ENCODE results near the gene DOCK10. TPM values are rescaled to one million over a fixed set of nuclear protein-coding genes. Genes with fewer than 3 reads are reported as not detected.
"Not testable (repeated sequence)": the region's sequence is repeated elsewhere in the genome, so short reads cannot be mapped to it uniquely, and the experiment has no call there.

Gene DOCK10
- total RNA-seq, 1 donor from 2014 or later: 15.2 TPM

GRCh38 chr2:224944707-224945547, 97.3 kb downstream of the DOCK10 start:
- no peak for TF ChIP-seq CTCF (IDR thresholded peaks at IDR 0.05)
- Mint-ChIP-seq H3K27ac (ENCODE audit: unreplicated experiment) (no peak overlapping the region), H3K4me1 (ENCODE audit: unreplicated experiment) (peaks cover 43% of the 10 kb centered on the region), H3K36me3 (ENCODE audit: unreplicated experiment) (no peaks in the 10 kb centered on the region), H3K4me3 (ENCODE audit: unreplicated experiment) (no peak overlapping the region), H3K9me3 (ENCODE audit: unreplicated experiment) (no peaks in the 10 kb centered on the region), H3K27me3 (ENCODE audit: unreplicated experiment) (no peaks in the 10 kb centered on the region)
- DNase-seq (ENCODE audit: extremely low spot score, unreplicated experiment): no peak

- peaks cover 47% of the 10 kb centered on the region for H3K4me1 Mint-ChIP-seq (ENCODE audit: unreplicated experiment)
- not testable (repeated sequence) for DNase-seq (ENCODE audit: extremely low spot score, unreplicated experiment); H3K9me3 Mint-ChIP-seq (ENCODE audit: unreplicated experiment); H3K36me3 Mint-ChIP-seq (ENCODE audit: unreplicated experiment); H3K4me3 Mint-ChIP-seq (ENCODE audit: unreplicated experiment); H3K27ac Mint-ChIP-seq (ENCODE audit: unreplicated experiment); H3K27me3 Mint-ChIP-seq (ENCODE audit: unreplicated experiment)
Measured at GRCh38 chr2:224943601-224944041, 98.6 kb downstream of the DOCK10 start.

GRCh38 chr2:224941960-224942359, 100.3 kb downstream of the DOCK10 start:
- Mint-ChIP-seq H3K36me3 (ENCODE audit: unreplicated experiment) (no peaks in the 10 kb centered on the region), H3K4me3 (ENCODE audit: unreplicated experiment) (no peak overlapping the region), H3K4me1 (ENCODE audit: unreplicated experiment) (peaks cover 50% of the 10 kb centered on the region), H3K27me3 (ENCODE audit: unreplicated experiment) (no peaks in the 10 kb centered on the region), H3K9me3 (ENCODE audit: unreplicated experiment) (no peaks in the 10 kb centered on the region), H3K27ac (ENCODE audit: unreplicated experiment) (no peak overlapping the region)
- no peak for TF ChIP-seq CTCF (IDR thresholded peaks at IDR 0.05)
- DNase-seq (ENCODE audit: extremely low spot score, unreplicated experiment): no peak

GRCh38 chr2:224940618-224941017, 101.7 kb downstream of the DOCK10 start:
- TF ChIP-seq CTCF (IDR thresholded peaks at IDR 0.05): no peak
- DNase-seq (ENCODE audit: extremely low spot score, unreplicated experiment): no peak
- H3K36me3 Mint-ChIP-seq (ENCODE audit: unreplicated experiment): no peaks in the 10 kb centered on the region
- no peak overlapping the region for H3K4me3 Mint-ChIP-seq (ENCODE audit: unreplicated experiment)
- H3K27me3 Mint-ChIP-seq (ENCODE audit: unreplicated experiment): no peaks in the 10 kb centered on the region
- H3K4me1 Mint-ChIP-seq (ENCODE audit: unreplicated experiment): peaks cover 40% of the 10 kb centered on the region
- no peaks in the 10 kb centered on the region for H3K9me3 Mint-ChIP-seq (ENCODE audit: unreplicated experiment)
- no peak overlapping the region for H3K27ac Mint-ChIP-seq (ENCODE audit: unreplicated experiment)

GRCh38 chr2:224938651-224939182, 103.6 kb downstream of the DOCK10 start:
- H3K4me3 Mint-ChIP-seq (ENCODE audit: unreplicated experiment): peak overlapping the region; percentile 48
- no peaks in the 10 kb centered on the region for H3K36me3 Mint-ChIP-seq (ENCODE audit: unreplicated experiment)
- TF ChIP-seq CTCF (IDR thresholded peaks at IDR 0.05): no peak
- H3K27me3 Mint-ChIP-seq (ENCODE audit: unreplicated experiment): no peaks in the 10 kb centered on the region
- H3K4me1 Mint-ChIP-seq (ENCODE audit: unreplicated experiment): peaks cover 49% of the 10 kb centered on the region
- peak overlapping the region; percentile 85 for H3K27ac Mint-ChIP-seq (ENCODE audit: unreplicated experiment)
- no peak for DNase-seq (ENCODE audit: extremely low spot score, unreplicated experiment)
- H3K9me3 Mint-ChIP-seq (ENCODE audit: unreplicated experiment): no peaks in the 10 kb centered on the region

All from osteocyte (in vitro differentiated cells).